GM19025 (cell line): ENCODE results near the gene UBE2K.
"Not testable (repeated sequence)": the region's sequence is repeated elsewhere in the genome, so short reads cannot be mapped to it uniquely, and the experiment has no call there.

Experiments
- ATAC-seq: cut with Tn5 transposase; IDR thresholded peaks from one replicate; pipeline ENCODE4 v1.9.1; 2021; ENCODE audit warnings: mild to moderate bottlenecking, low read depth, moderate library complexity; ENCODE audit not compliant: unreplicated experiment

The UBE2K gene

GRCh38 chr4:39719804-39720580 lies 22.1 kb downstream of the UBE2K start:
- no peak for ATAC-seq

- not testable (repeated sequence) for ATAC-seq
Observed at GRCh38 chr4:39721273-39721672, 23.3 kb downstream of the UBE2K start.

GRCh38 chr4:39721788-39722187 lies 23.9 kb downstream of the UBE2K start:
- ATAC-seq: no peak

GRCh38 chr4:39729557-39729956 lies 31.6 kb downstream of the UBE2K start:
- ATAC-seq: no peak

- ATAC-seq: no peak
Observed at GRCh38 chr4:39730072-39730471, 32.1 kb downstream of the UBE2K start.

- no peak for ATAC-seq
Observed at GRCh38 chr4:39731908-39732307, 34.0 kb downstream of the UBE2K start.

- no peak for ATAC-seq
Observed at GRCh38 chr4:39732728-39733127, 34.8 kb downstream of the UBE2K start.

- not testable (repeated sequence) for ATAC-seq
Observed at GRCh38 chr4:39739591-39739990, 41.7 kb downstream of the UBE2K start.

- no peak for ATAC-seq
Observed at GRCh38 chr4:39741401-39741800, 43.5 kb downstream of the UBE2K start.

GRCh38 chr4:39745920-39746319 lies 48.0 kb downstream of the UBE2K start:
- no peak for ATAC-seq

- ATAC-seq: no peak
Observed at GRCh38 chr4:39750216-39750615, 52.3 kb downstream of the UBE2K start.

- no peak for ATAC-seq
Observed at GRCh38 chr4:39754309-39754708, 56.4 kb downstream of the UBE2K start.

GRCh38 chr4:39756159-39756558 lies 58.2 kb downstream of the UBE2K start:
- ATAC-seq: no peak

- no peak for ATAC-seq
Observed at GRCh38 chr4:39758176-39758575, 60.2 kb downstream of the UBE2K start.

- no peak for ATAC-seq
Observed at GRCh38 chr4:39759569-39759968, 61.6 kb downstream of the UBE2K start.

- ATAC-seq: no peak
Observed at GRCh38 chr4:39761005-39761667, 63.2 kb downstream of the UBE2K start.

GRCh38 chr4:39763714-39764572 lies 66.0 kb downstream of the UBE2K start:
- ATAC-seq: peak; percentile 65

GRCh38 chr4:39770005-39770404 lies 72.1 kb downstream of the UBE2K start:
- no peak for ATAC-seq

GRCh38 chr4:39770471-39770870 lies 72.5 kb downstream of the UBE2K start:
- ATAC-seq: no peak

- ATAC-seq: no peak
Observed at GRCh38 chr4:39770969-39771724, 73.2 kb downstream of the UBE2K start.
